K562 (cell line): ENCODE data around the gene UPF2. TPM values are rescaled to one million over a fixed set of nuclear protein-coding genes. Genes with fewer than 3 reads are reported as not detected.

Source experiments
- ATAC-seq: fragments of 200-7000 bp; cut with Tn5 transposase; 3 replicates; pipeline ENCODE4 v1.9.1; 2020; ENCODE audit warnings: moderate library complexity
- BruUV-seq: library from RNA; stranded (reverse); fragments of 400-500 nt; replicated peaks from 2 replicates; lab custom pipeline; 2021; lab: Mats Ljungman, UMichigan
- CTCF ChIA-PET: fragments of 300-600 bp; formaldehyde crosslinking; extraction: SDS; loops from one replicate; lab custom pipeline; 2021; ENCODE audit warnings: low intra/inter-chr PET ratio; lab: Yijun Ruan, JAX
- POLR2A ChIA-PET: fragments of 300-600, 350-650 bp; sonication (Branson Sonifier 250); formaldehyde crosslinking; extraction: SDS; loops from one replicate; lab custom pipeline; 2021; ENCODE audit warnings: antibody characterized with exemption, inconsistent platforms; lab: Yijun Ruan, JAX
- DNase-seq, 4 experiments: peaks; one replicate each; pipeline versions ENCODE4 v3.0.0 to v3.0.0-alpha.2; 2011 to 2018; ENCODE audit warnings: low spot score in 3 of 4, mixed read lengths in 3 of 4; ENCODE audit errors: extremely low read depth in 1 of 4
- FAIRE-seq: peaks from 2 replicates; lab custom pipeline; 2011; peaks lifted over from hg19 to GRCh38; lab: Jason Lieb, UNC
- H2AFZ ChIP-seq: 2 replicates; pipeline ENCODE4 v1.6.0; 2011; ENCODE audit warnings: low read depth, low read length, control low read depth, inconsistent platforms
- H3K27ac ChIP-seq: fragments of 200-600 bp; 3 replicates; pipeline ENCODE4 v1.8.0; 2011; ENCODE audit warnings: low read depth, mild to moderate bottlenecking, control low read depth, inconsistent platforms, low read length, moderate library complexity, mixed read lengths; ENCODE audit errors: extremely low read depth
- H3K27me3 ChIP-seq, 2 experiments: fragments of 300-600 bp in 1 of 2; 2 replicates in 1 of 2; 3 replicates in 1 of 2; pipeline versions ENCODE4 v1.6.0 to v1.8.0; 2011; ENCODE audit warnings: inconsistent platforms in 2 of 2, low read length in 2 of 2, mild to moderate bottlenecking in 1 of 2, mixed read lengths in 1 of 2, moderate library complexity in 1 of 2; ENCODE audit not compliant: control insufficient read depth in 2 of 2, insufficient read depth in 2 of 2
- H3K36me3 ChIP-seq: fragments of 300-600 bp; 3 replicates; pipeline ENCODE4 v1.8.0; 2011; ENCODE audit warnings: mild to moderate bottlenecking, low read length, inconsistent platforms; ENCODE audit not compliant: control insufficient read depth, insufficient read depth
- H3K4me1 ChIP-seq, 2 experiments: fragments of 200-600 bp in 1 of 2; replicated peaks in 1 of 2; 2 replicates in 1 of 2; 3 replicates in 1 of 2; pipeline versions ENCODE4 v1.5.1 to v1.8.0; 2011; ENCODE audit warnings: inconsistent platforms in 2 of 2, low read length in 2 of 2, mild to moderate bottlenecking in 1 of 2, mixed read lengths in 1 of 2, moderate library complexity in 1 of 2; ENCODE audit not compliant: control insufficient read depth in 2 of 2, insufficient read depth in 2 of 2
- H3K4me2 ChIP-seq: 2 replicates; pipeline ENCODE4 v1.6.1; 2011; ENCODE audit warnings: low read length, control low read depth, inconsistent platforms, mixed read lengths; ENCODE audit not compliant: insufficient read depth
- H3K4me3 ChIP-seq: fragments of 200-600 bp; sonication (generic), shearing (Covaris generic); 2 replicates; pipeline ENCODE4 v1.5.1; 2016; ENCODE audit warnings: control low read depth, inconsistent platforms
- H3K79me2 ChIP-seq: fragments of 200-600 bp; 3 replicates; pipeline ENCODE4 v1.8.0; 2011; ENCODE audit warnings: low read length, inconsistent platforms; ENCODE audit not compliant: control insufficient read depth, insufficient read depth
- H3K9ac ChIP-seq, 2 experiments: 2 replicates each; pipeline versions ENCODE4 v1.6.0 to v1.6.1; 2011; ENCODE audit warnings: low read depth in 2 of 2, low read length in 2 of 2, control low read depth in 1 of 2, inconsistent platforms in 1 of 2, mild to moderate bottlenecking in 1 of 2, mixed read lengths in 1 of 2; ENCODE audit not compliant: insufficient read depth in 1 of 2
- H3K9me1 ChIP-seq: one replicate; pipeline ENCODE4 v1.6.0; 2011; ENCODE audit warnings: inconsistent platforms, mild to moderate bottlenecking, low read length, moderate library complexity; ENCODE audit not compliant: control insufficient read depth, insufficient read depth
- H3K9me3 ChIP-seq: replicated peaks from 2 replicates; pipeline ENCODE4 v1.5.1; 2011; ENCODE audit warnings: low read depth, low read length, inconsistent platforms; ENCODE audit not compliant: control insufficient read depth, insufficient read depth
- H4K20me1 ChIP-seq: replicated peaks from 2 replicates; pipeline ENCODE4 v1.6.1; 2011; ENCODE audit warnings: low read length, inconsistent platforms, mixed read lengths; ENCODE audit not compliant: control insufficient read depth, insufficient read depth
- RHOXF2B ChIP-seq: fragments of 250-450 bp; sonication (Bioruptor Pico); conservative IDR thresholded peaks from 2 replicates; pipeline ENCODE4 v1.5.1; 2021
- WGBS: fragments of 100-300 bp; shearing (Covaris generic); methylation state at CpG from one replicate; pipeline ENCODE4 v1.1.6; 2016; ENCODE audit warnings: low coverage, mixed read lengths; ENCODE audit not compliant: insufficient coverage; ENCODE audit errors: missing lambda C conversion rate; 5-methylcytosine and 5-hydroxymethylcytosine counted together
- in situ Hi-C: fragments of 300-500 bp; cut with MboI; formaldehyde crosslinking; loops from 4 replicates; pipeline ENCODE4 v1.15.0; 2018; ENCODE audit warnings: inconsistent platforms, mixed read lengths
- intact Hi-C: fragments of 100-400 bp; cut with micrococcal nuclease; formaldehyde crosslinking; loops from 2 replicates; pipeline ENCODE4 v1.14.2; 2022
- polyA plus RNA-seq, 8 experiments: library from polyadenylated mRNA; depleted of rRNA in 4 of 8; stranded (reverse) in 5 of 8; unstranded in 3 of 8; fragments of >200 nt; fragmentation: Nextera tagmentation in 2 of 8; fragmentation: Illumina TruSeq in 1 of 8; extraction: Ambion mirVana in 2 of 8; extraction: Trizol in 1 of 8; gene quantifications; 2 replicates each; pipeline versions ENCODE4 v1.2.1 to v1.2.3, GENCODE V29; 2011 to 2014; ENCODE audit warnings: inconsistent platforms in 1 of 8, missing spikeins in 1 of 8
- total RNA-seq, 7 experiments: library from RNA; depleted of rRNA in 6 of 7; stranded (reverse); fragments of >200 nt in 6 of 7; fragmentation: Illumina TruSeq in 2 of 7; extraction: Trizol in 2 of 7; gene quantifications; 2 replicates each; pipeline versions ENCODE4 v1.2.1 to v1.2.3, GENCODE V29; 2011 to 2021; ENCODE audit warnings: low replicate concordance in 1 of 7
- TF ChIP-seq, protein P1 (sequence below), 2 experiments: fragments of 450-650 bp in 1 of 2; sonication (generic) in 1 of 2; formaldehyde crosslinking in 1 of 2; IDR thresholded peaks in 1 of 2; conservative IDR thresholded peaks in 1 of 2; 2 replicates each; pipeline versions ENCODE4 v1.6.1 to v1.8.1; 2016 to 2023; ENCODE audit warnings: mild to moderate bottlenecking in 2 of 2, moderate library complexity in 2 of 2, inconsistent platforms in 1 of 2, missing genetic modification reagents in 1 of 2
- TF ChIP-seq, protein P2 (sequence below): fragments of 200-800 bp; sonication (Bioruptor generic); IDR thresholded peaks from 2 replicates; pipeline ENCODE4 v1.6.1; 2017; ENCODE audit warnings: missing genetic modification characterization, missing compliant biosample characterization

UPF2 gene
- total and polyA plus RNA-seq, 9 of the 15 experiments (the other 6 are each of a cell fraction or from before 2014, with no cell fraction given): 13.9 to 37.7 (median 23.7) TPM

DNA sequence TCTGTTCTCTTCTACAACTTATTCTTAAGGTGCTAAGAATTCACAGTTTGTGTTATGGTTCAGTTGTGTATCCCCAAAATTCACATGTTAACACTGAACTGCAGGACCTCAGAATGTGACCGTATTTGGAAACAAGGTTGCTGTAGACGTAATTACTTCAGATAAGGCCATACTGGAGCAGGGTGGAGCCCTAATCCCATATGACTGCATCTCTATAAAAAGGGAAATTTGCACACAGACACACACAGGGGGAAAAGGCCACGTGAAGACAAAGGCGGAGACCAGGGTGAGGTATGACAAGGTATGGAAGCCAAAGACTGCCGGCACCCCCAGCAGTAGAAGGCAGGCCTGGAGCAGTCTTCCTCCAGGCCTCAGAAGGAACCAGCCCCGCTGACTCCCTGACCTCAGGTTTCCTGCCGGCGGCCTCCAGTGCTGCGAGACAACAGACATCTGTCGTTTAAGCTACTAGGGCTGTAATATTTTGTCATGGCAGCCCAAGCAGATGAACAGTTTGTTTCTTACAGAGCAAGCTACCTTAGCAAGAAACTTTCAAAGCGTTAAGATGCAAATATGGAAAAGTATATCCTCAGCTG is 120.7 kb downstream of the UPF2 start:
- POLR2A ChIA-PET: interaction anchor here (0.7 kb wide), 1 partner anchor 138 kb away, joined by 3 read pairs; no protein-coding TSS in a partner anchor
- H3K9ac ChIP-seq: 0 out of 4 replicates have a peak overlapping the region, but pooled peaks of 1 of the 2 experiments have one; percentile 54
- in situ Hi-C loops (no loop called here), intact Hi-C loops (no loop called here)
- no peaks in the 10 kb centered on the region for H3K4me1 ChIP-seq
- H3K79me2 ChIP-seq: no peaks in the 10 kb centered on the region
- 66% methylated on average over 11 of the region's 11 CpGs for WGBS
- no peak overlapping the region for H3K4me2 ChIP-seq
- no peaks in the 10 kb centered on the region for H3K9me3 ChIP-seq
- peaks cover 56% of the 10 kb centered on the region for H3K36me3 ChIP-seq
- H2AFZ ChIP-seq: no peak overlapping the region
- no peak overlapping the region for H3K4me3 ChIP-seq
- CTCF ChIA-PET: no interaction called here
- H3K27ac ChIP-seq: peak overlapping the region; percentile 13; the same call in 2 of the 3 replicates
- no peak for FAIRE-seq
- no TSS peak for BruUV-seq
- H3K27me3 ChIP-seq: no peaks in the 10 kb centered on the region
- no peaks in the 10 kb centered on the region for H3K9me1 ChIP-seq
- no peak for TF ChIP-seq RHOXF2B (CRISPR knock-in tag)
- TF ChIP-seq, protein P1, sequence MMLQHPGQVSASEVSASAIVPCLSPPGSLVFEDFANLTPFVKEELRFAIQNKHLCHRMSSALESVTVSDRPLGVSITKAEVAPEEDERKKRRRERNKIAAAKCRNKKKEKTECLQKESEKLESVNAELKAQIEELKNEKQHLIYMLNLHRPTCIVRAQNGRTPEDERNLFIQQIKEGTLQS (IDR thresholded peaks at IDR 0.05): no peak
- TF ChIP-seq, protein P1 (CRISPR knock-in tag; conservative IDR thresholded peaks at IDR 0.05): no peak
- TF ChIP-seq, protein P2, sequence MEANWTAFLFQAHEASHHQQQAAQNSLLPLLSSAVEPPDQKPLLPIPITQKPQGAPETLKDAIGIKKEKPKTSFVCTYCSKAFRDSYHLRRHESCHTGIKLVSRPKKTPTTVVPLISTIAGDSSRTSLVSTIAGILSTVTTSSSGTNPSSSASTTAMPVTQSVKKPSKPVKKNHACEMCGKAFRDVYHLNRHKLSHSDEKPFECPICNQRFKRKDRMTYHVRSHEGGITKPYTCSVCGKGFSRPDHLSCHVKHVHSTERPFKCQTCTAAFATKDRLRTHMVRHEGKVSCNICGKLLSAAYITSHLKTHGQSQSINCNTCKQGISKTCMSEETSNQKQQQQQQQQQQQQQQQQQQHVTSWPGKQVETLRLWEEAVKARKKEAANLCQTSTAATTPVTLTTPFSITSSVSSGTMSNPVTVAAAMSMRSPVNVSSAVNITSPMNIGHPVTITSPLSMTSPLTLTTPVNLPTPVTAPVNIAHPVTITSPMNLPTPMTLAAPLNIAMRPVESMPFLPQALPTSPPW (CRISPR knock-in tag): 0 out of 2 replicates have a peak, but pooled peaks have one; percentile 12
- TF ChIP-seq, all 486 proteins: peak for 1
- no peaks in the 10 kb centered on the region for H4K20me1 ChIP-seq
- DNase-seq (no peak), ATAC-seq (peak; percentile 34)
